HFFc6 (cell line): ENCODE data around the gene NOC3L. TPM values are rescaled to one million over a fixed set of nuclear protein-coding genes. Genes with fewer than 3 reads are reported as not detected.

Source experiments
- DNase-seq: peaks from one replicate; pipeline ENCODE4 v3.0.0-alpha.2; 2018
- H3K27ac Mint-ChIP-seq: 2 replicates; pipeline ENCODE4 v1.8.0; 2020; ENCODE audit warnings: mild to moderate bottlenecking, mixed read lengths
- H3K27me3 Mint-ChIP-seq: 2 replicates; pipeline ENCODE4 v1.8.0; 2021; ENCODE audit warnings: mild to moderate bottlenecking, moderate library complexity, mixed read lengths; ENCODE audit not compliant: insufficient read depth
- H3K36me3 Mint-ChIP-seq: 2 replicates; pipeline ENCODE4 v1.8.0; 2021; ENCODE audit warnings: low read depth, mixed read lengths
- H3K4me1 Mint-ChIP-seq: 2 replicates; pipeline ENCODE4 v1.8.0; 2020; ENCODE audit warnings: low read depth, mixed read lengths
- H3K4me3 Mint-ChIP-seq: 2 replicates; pipeline ENCODE4 v1.8.0; 2020; ENCODE audit warnings: mild to moderate bottlenecking, moderate library complexity, mixed read lengths
- H3K9me3 Mint-ChIP-seq: 2 replicates; pipeline ENCODE4 v1.8.0; 2020; ENCODE audit warnings: mild to moderate bottlenecking, mixed read lengths
- total RNA-seq, 6 experiments: library from RNA; stranded (reverse); fragmentation: NEBNext Ultra II Directional; extraction: Animal tissue kit (Norgen Biotek cat#: 25700); gene quantifications; 2 replicates in 1 of 6; 3 replicates in 5 of 6; pipeline ENCODE4 v1.2.3, GENCODE V29; 2021
- TF ChIP-seq, protein P1 (sequence below): fragments of 200-600 bp; sonication (generic); IDR thresholded peaks from 2 replicates; pipeline ENCODE4 v1.5.0; 2021; ENCODE audit warnings: antibody characterized with exemption, mild to moderate bottlenecking

The NOC3L gene
- total RNA-seq, 6 experiments from 2014 or later: 21.6 to 29.1 (median 25.3) TPM

DNA sequence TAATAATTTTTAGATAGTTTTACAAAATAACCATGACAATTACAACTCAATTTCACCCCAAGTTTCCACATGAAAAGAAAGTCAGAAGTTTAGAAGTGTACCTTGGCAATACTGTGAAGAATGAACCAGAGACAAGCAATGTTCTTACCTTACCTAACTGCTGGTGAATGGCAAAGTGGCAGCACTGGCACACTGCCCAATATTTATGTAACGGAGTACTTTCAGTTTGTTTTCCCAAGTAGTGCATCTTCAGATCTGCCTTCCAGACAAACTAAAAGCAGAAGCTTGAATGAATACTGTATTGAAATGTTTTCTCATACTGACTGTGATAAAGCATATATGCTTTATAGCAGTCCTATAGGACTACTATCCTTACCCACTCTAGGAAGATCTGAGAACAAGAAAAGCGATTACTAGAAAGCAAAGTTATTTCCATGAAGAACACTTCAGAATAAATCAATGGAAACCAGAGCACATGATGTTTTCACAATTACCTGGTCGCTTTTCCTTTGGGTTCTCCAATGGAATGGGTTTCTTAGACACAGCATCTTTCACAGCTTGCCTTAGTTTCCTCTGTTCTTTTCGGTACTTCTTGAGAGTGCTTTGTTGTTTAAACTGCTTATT, 1.5 kb downstream of the NOC3L start:
- peaks cover 47% of the 10 kb centered on the region for H3K4me1 Mint-ChIP-seq
- peak overlapping the region; percentile 91 for H3K27ac Mint-ChIP-seq
- peaks cover 7% of the 10 kb centered on the region; the same call in 1 of the 2 replicates for H3K27me3 Mint-ChIP-seq
- DNase-seq: no peak
- TF ChIP-seq, protein P1, sequence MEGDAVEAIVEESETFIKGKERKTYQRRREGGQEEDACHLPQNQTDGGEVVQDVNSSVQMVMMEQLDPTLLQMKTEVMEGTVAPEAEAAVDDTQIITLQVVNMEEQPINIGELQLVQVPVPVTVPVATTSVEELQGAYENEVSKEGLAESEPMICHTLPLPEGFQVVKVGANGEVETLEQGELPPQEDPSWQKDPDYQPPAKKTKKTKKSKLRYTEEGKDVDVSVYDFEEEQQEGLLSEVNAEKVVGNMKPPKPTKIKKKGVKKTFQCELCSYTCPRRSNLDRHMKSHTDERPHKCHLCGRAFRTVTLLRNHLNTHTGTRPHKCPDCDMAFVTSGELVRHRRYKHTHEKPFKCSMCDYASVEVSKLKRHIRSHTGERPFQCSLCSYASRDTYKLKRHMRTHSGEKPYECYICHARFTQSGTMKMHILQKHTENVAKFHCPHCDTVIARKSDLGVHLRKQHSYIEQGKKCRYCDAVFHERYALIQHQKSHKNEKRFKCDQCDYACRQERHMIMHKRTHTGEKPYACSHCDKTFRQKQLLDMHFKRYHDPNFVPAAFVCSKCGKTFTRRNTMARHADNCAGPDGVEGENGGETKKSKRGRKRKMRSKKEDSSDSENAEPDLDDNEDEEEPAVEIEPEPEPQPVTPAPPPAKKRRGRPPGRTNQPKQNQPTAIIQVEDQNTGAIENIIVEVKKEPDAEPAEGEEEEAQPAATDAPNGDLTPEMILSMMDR: no peak
- peaks cover 29% of the 10 kb centered on the region for H3K36me3 Mint-ChIP-seq
- H3K4me3 Mint-ChIP-seq: peak overlapping the region; percentile 96
- H3K9me3 Mint-ChIP-seq: no peaks in the 10 kb centered on the region

DNA sequence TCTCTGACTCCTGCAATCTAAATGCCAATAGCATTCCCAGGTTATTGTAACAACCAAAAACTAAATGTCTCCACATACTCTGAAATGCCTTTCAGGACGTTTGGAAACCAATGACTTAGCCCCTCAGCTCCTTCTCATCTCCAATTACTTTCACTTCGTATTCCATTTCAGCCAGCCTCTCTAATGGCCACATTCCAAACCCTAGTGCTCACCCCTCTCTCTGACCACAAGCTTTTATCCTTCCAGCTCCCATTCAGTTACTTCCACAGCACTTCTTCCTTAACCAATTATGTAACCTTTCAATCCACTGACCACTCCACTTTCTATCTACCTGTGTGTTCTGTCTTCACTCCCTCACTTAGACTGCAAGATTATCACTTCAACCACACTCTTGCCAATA, 4.3 kb downstream of the NOC3L start:
- peak; percentile 88 for DNase-seq
- Mint-ChIP-seq H3K36me3 (peaks cover 30% of the 10 kb centered on the region), H3K9me3 (no peaks in the 10 kb centered on the region), H3K4me3 (peak overlapping the region; percentile 72), H3K4me1 (peaks cover 41% of the 10 kb centered on the region), H3K27ac (peak overlapping the region; percentile 69), H3K27me3 (no peaks in the 10 kb centered on the region; the same call in 1 of the 2 replicates)
- TF ChIP-seq, protein P1: no peak

DNA sequence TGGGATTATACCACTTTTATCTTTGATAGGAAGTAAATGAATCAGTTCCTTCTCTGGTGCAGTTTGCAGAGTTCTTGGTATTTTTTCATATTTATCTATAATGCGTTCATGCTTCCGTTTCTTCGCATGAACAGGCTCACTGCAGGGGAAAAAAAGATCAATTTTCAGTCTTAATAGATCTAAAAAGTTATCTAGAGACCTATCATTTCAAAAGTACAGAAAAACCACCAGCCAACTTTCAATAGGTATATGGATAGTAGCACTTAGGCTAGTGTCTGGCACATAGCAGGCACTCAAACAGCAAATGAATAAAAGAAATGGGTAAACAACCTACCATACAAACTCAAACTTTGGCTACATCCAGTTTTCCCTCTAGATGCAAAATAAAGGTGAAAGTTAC, 5.5 kb downstream of the NOC3L start:
- TF ChIP-seq, protein P1: no peak
- H3K9me3 Mint-ChIP-seq: no peaks in the 10 kb centered on the region
- H3K4me3 Mint-ChIP-seq: no peak overlapping the region
- H3K4me1 Mint-ChIP-seq: peaks cover 39% of the 10 kb centered on the region
- no peaks in the 10 kb centered on the region; the same call in 1 of the 2 replicates for H3K27me3 Mint-ChIP-seq
- H3K27ac Mint-ChIP-seq: no peak overlapping the region
- DNase-seq: no peak
- H3K36me3 Mint-ChIP-seq: peaks cover 36% of the 10 kb centered on the region

DNA sequence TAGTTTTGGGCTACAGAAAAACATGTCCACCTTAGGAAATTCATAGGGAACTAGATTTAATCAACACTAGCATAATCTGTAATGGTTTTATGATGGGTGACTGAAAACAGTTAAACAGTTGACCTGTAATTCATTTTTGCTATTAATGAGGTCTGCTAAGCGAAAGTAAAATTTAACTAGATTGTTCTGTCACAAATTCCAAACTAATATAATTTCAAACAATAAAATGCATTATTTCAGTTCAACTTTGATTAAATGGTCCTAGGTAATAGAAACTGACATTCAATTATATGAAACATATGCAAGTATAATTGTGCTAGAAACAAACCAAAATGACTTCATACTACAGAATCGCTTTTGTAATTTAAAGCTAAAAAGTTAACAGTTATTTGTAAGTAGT, 6.9 kb downstream of the NOC3L start:
- Mint-ChIP-seq H3K9me3 (no peaks in the 10 kb centered on the region), H3K4me1 (peaks cover 34% of the 10 kb centered on the region), H3K4me3 (no peak overlapping the region), H3K36me3 (peaks cover 36% of the 10 kb centered on the region), H3K27me3 (no peaks in the 10 kb centered on the region; the same call in 1 of the 2 replicates), H3K27ac (no peak overlapping the region)
- no peak for DNase-seq
- TF ChIP-seq, protein P1: no peak

DNA sequence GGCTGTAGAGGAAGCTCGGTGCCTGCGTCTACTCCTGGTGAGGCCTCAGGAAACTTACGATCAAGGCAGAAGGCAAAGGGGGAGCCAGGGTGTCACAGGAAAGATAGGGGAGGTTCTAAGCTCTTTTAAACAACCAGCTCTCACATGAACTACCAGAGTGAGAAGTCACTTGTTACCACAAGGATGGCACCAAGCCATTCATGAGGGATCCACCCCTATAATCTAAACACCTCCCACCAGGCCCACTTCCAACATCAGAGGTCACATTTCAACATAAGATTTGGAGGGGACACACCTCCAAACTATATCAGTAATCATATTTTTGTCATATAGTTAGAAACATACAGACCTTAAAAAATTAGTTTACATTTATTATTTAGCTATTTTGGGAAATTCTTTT, 9.4 kb downstream of the NOC3L start:
- Mint-ChIP-seq H3K36me3 (peaks cover 34% of the 10 kb centered on the region), H3K4me1 (peaks cover 22% of the 10 kb centered on the region), H3K9me3 (no peaks in the 10 kb centered on the region), H3K27me3 (no peaks in the 10 kb centered on the region), H3K4me3 (no peak overlapping the region), H3K27ac (no peak overlapping the region)
- TF ChIP-seq, protein P1: no peak
- DNase-seq: no peak
